ENCODE data around the gene PHPT1.
A peak's percentile ranks its signal among the peaks of the same experiment; 100 is the strongest.
"Not testable (repeated sequence)": the region's sequence is repeated elsewhere in the genome, so short reads cannot be mapped to it uniquely, and the experiment has no call there.

Gene PHPT1

GRCh38 chr9:136849038-136849959 lies at the start of gene PHPT1:
Gene PHPT1, plus strand, starts transcription at chr9:136849409. Its CDS starts 22 bp downstream, at chr9:136849431.
- peak; percentile 92 to 97 for DNase-seq

GRCh38 chr9:136799854-136800657 lies 49.2 kb upstream of the PHPT1 start:
- DNase-seq, result peak; percentile 85 to 91

- no peak for DNase-seq
Measured at GRCh38 chr9:136802321-136802720, 46.9 kb upstream of the PHPT1 start.

- not testable (repeated sequence) for DNase-seq
Measured at GRCh38 chr9:136803009-136803550, 46.1 kb upstream of the PHPT1 start.

- DNase-seq, result no peak
Measured at GRCh38 chr9:136803551-136804508, 45.4 kb upstream of the PHPT1 start.

GRCh38 chr9:136804509-136805206 lies 44.6 kb upstream of the PHPT1 start:
- no peak for DNase-seq

GRCh38 chr9:136805207-136805740 lies 43.9 kb upstream of the PHPT1 start:
- DNase-seq, result no peak

GRCh38 chr9:136806067-136806466 lies 43.1 kb upstream of the PHPT1 start:
- DNase-seq, result no peak

GRCh38 chr9:136806631-136807201 lies 42.5 kb upstream of the PHPT1 start:
- no peak for DNase-seq

- peak; percentile 78 to 80 for DNase-seq
Measured at GRCh38 chr9:136807281-136808074, 41.7 kb upstream of the PHPT1 start, which contains the start of gene RABL6. Gene RABL6, plus strand, starts transcription at chr9:136807948. Its CDS starts 249 bp downstream, at chr9:136808197.

- peak; percentile 51 to 52 for DNase-seq
Measured at GRCh38 chr9:136808075-136808805, 41.0 kb upstream of the PHPT1 start.

GRCh38 chr9:136808806-136809158 lies 40.4 kb upstream of the PHPT1 start:
- no peak for DNase-seq

GRCh38 chr9:136814725-136815421 lies 34.3 kb upstream of the PHPT1 start:
- no peak for DNase-seq

GRCh38 chr9:136815422-136815782 lies 33.8 kb upstream of the PHPT1 start:
- no peak for DNase-seq

GRCh38 chr9:136820971-136821825 lies 28.0 kb upstream of the PHPT1 start:
- DNase-seq, result no peak

- DNase-seq, result no peak
Measured at GRCh38 chr9:136821826-136822544, 27.2 kb upstream of the PHPT1 start.
